Measurements from ENCODE around the gene TPO. TPM values are rescaled to one million over a fixed set of nuclear protein-coding genes. Genes with fewer than 3 reads are reported as not detected.
"Not testable (repeated sequence)": the region's sequence is repeated elsewhere in the genome, so short reads cannot be mapped to it uniquely, and the experiment has no call there.

TPO gene
- total RNA-seq, 1 experiment from 2014 or later = not detected

GRCh38 chr2:1572638-1573037 lies 159.4 kb downstream of the TPO start:
- ChIA-PET POLR2A (no interaction called here), CTCF (interaction anchor here (0.7 to 1.9 kb wide), 5 partner anchors 8 to 231 kb away, joined by 3 to 6 read pairs (median 4); no protein-coding TSS in a partner anchor)
- no peak overlapping the region for H3K4me3 Mint-ChIP-seq (ENCODE audit: unreplicated experiment)
- H3K27me3 Mint-ChIP-seq (ENCODE audit: insufficient read depth, unreplicated experiment) = no peaks in the 10 kb centered on the region
- intact Hi-C loops (cut with micrococcal nuclease) = no loop called here
- H3K4me1 Mint-ChIP-seq (ENCODE audit: insufficient read depth, unreplicated experiment) = no peaks in the 10 kb centered on the region
- BruUV-seq (replicated peaks) = no TSS peak
- no peak for TF ChIP-seq CTCF (IDR thresholded peaks at IDR 0.05; ENCODE audit: unreplicated experiment)
- no peaks in the 10 kb centered on the region for H3K9me3 Mint-ChIP-seq (ENCODE audit: unreplicated experiment)
- no peak overlapping the region for H3K27ac Mint-ChIP-seq (ENCODE audit: low read depth, unreplicated experiment)
- H3K36me3 Mint-ChIP-seq (ENCODE audit: insufficient read depth, unreplicated experiment) = no peaks in the 10 kb centered on the region
- peak; percentile 21 for DNase-seq (ENCODE audit: unreplicated experiment)

- H3K4me1 Mint-ChIP-seq (ENCODE audit: insufficient read depth, unreplicated experiment) = peaks cover 13% of the 10 kb centered on the region
- POLR2A ChIA-PET = no interaction called here
- TF ChIP-seq CTCF (IDR thresholded peaks at IDR 0.05; ENCODE audit: unreplicated experiment) = no peak
- no peaks in the 10 kb centered on the region for H3K27me3 Mint-ChIP-seq (ENCODE audit: insufficient read depth, unreplicated experiment)
- H3K36me3 Mint-ChIP-seq (ENCODE audit: insufficient read depth, unreplicated experiment) = peaks cover 5% of the 10 kb centered on the region
- H3K4me3 Mint-ChIP-seq (ENCODE audit: unreplicated experiment) = no peak overlapping the region
- H3K9me3 Mint-ChIP-seq (ENCODE audit: unreplicated experiment) = no peaks in the 10 kb centered on the region
- H3K27ac Mint-ChIP-seq (ENCODE audit: low read depth, unreplicated experiment) = no peak overlapping the region
- intact Hi-C loops (cut with micrococcal nuclease) = no loop called here
- no peak for DNase-seq (ENCODE audit: unreplicated experiment)
- BruUV-seq (replicated peaks) = no TSS peak
- CTCF ChIA-PET = no interaction called here
These were observed 164.6 kb downstream of the TPO start for GRCh38 chr2:1577846-1578245.

GRCh38 chr2:1581257-1581964 lies 168.1 kb downstream of the TPO start:
- POLR2A ChIA-PET; H3K27ac Mint-ChIP-seq (ENCODE audit: low read depth, unreplicated experiment); H3K4me3 Mint-ChIP-seq (ENCODE audit: unreplicated experiment); BruUV-seq (replicated peaks); DNase-seq (ENCODE audit: unreplicated experiment); H3K27me3 Mint-ChIP-seq (ENCODE audit: insufficient read depth, unreplicated experiment); H3K9me3 Mint-ChIP-seq (ENCODE audit: unreplicated experiment); H3K36me3 Mint-ChIP-seq (ENCODE audit: insufficient read depth, unreplicated experiment); intact Hi-C loops (cut with micrococcal nuclease); CTCF ChIA-PET: not testable (repeated sequence)
- peaks cover 19% of the 10 kb centered on the region for H3K4me1 Mint-ChIP-seq (ENCODE audit: insufficient read depth, unreplicated experiment)

- Mint-ChIP-seq H3K27ac (ENCODE audit: low read depth, unreplicated experiment) (no peak overlapping the region), H3K36me3 (ENCODE audit: insufficient read depth, unreplicated experiment) (peaks cover 5% of the 10 kb centered on the region), H3K27me3 (ENCODE audit: insufficient read depth, unreplicated experiment) (no peaks in the 10 kb centered on the region), H3K4me1 (ENCODE audit: insufficient read depth, unreplicated experiment) (peaks cover 19% of the 10 kb centered on the region), H3K4me3 (ENCODE audit: unreplicated experiment) (no peak overlapping the region), H3K9me3 (ENCODE audit: unreplicated experiment) (no peaks in the 10 kb centered on the region)
- intact Hi-C loops (cut with micrococcal nuclease) = no loop called here
- DNase-seq (ENCODE audit: unreplicated experiment) = no peak
- ChIA-PET CTCF (interaction anchor here (0.6 to 0.7 kb wide), 3 partner anchors 148 to 269 kb away, joined by 3 read pairs; no protein-coding TSS in a partner anchor), POLR2A (interaction anchor here (0.6 to 1.6 kb wide), 2 partner anchors 12 to 1167 kb away, joined by 4 read pairs; no protein-coding TSS in a partner anchor)
- TF ChIP-seq CTCF (IDR thresholded peaks at IDR 0.05; ENCODE audit: unreplicated experiment) = no peak
- no TSS peak for BruUV-seq (replicated peaks)
These were observed 168.8 kb downstream of the TPO start for GRCh38 chr2:1581965-1582625.

All from MCF 10A (cell line).